C4-2B (cell line): ENCODE results near the gene TGM1.
A peak's percentile ranks its signal among the peaks of the same experiment; 100 is the strongest.

Source experiments
- H3K27ac ChIP-seq: fragments of 450-650 bp; 2 replicates; pipeline ENCODE4 v1.5.1; 2017
- CTCF ChIP-seq: fragments of 450-650 bp; conservative IDR thresholded peaks from 2 replicates; pipeline ENCODE4 v1.5.1; 2017; ENCODE audit warnings: mild to moderate bottlenecking
- ZFX ChIP-seq: fragments of 450-650 bp; IDR thresholded peaks from 2 replicates; pipeline ENCODE4 v1.6.1; 2017

Gene TGM1

GRCh38 chr14:24213866-24214662 is 48.9 kb downstream of the TGM1 start:
- TF ChIP-seq ZFX (no peak), CTCF (no peak)
- H3K27ac ChIP-seq: no peak overlapping the region

- TF ChIP-seq CTCF (no peak), ZFX (no peak)
These were observed 49.8 kb downstream of the TGM1 start, which contains the start of gene CHMP4A for GRCh38 chr14:24212924-24213865. TSS of gene CHMP4A (minus strand) at chr14:24213488. CDS start at chr14:24213439, 49 bp downstream.

DNA sequence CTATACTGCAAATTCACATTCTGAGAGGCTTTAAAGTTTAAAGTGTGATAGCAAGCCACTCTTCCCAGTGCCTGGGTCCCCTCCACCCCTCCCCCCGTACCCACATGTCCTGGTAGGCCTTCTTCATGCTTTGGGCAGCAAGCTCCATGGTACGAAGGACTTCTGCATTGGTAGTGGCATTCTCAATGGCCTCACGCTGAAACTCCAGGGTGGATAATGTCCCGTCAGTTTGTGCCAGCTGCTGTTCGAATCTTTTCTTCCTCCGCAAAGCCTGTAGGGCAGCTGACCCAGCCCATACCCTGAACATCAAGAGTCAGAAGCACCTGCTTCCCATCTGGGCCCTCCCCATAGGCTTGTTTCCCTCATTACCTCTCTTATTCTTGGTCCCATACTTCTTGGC is 51.7 kb downstream of the TGM1 start:
- TF ChIP-seq CTCF: no peak
- no peak for TF ChIP-seq ZFX
- no peak overlapping the region for H3K27ac ChIP-seq

More at GRCh38 chr14:24212924-24213865, 49.8 kb downstream of the TGM1 start, which contains the start of gene CHMP4A:
- peak within 1 kb of the TSS; percentile 48 for H3K27ac ChIP-seq

DNA sequence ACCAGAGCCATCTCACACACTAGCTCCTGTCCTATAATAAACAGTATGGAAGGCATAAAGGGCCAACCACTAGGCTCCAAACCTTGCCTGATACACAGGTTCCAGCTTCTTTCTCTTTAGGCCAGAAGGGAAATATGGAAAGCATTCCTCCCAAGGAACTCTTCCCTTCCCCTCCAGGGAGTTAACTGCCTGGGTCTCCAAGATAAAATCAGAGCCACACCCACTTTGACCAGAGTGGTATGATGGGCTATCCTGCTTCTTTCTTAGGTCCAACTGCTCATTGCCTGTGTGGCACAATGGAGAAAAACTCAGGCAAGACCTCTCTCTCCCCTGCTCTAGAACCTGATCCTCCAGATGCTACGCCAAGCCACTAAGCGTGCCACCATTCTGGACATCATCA is 55.4 kb downstream of the TGM1 start:
- H3K27ac ChIP-seq: no peak overlapping the region
- TF ChIP-seq ZFX (no peak), CTCF (no peak)

DNA sequence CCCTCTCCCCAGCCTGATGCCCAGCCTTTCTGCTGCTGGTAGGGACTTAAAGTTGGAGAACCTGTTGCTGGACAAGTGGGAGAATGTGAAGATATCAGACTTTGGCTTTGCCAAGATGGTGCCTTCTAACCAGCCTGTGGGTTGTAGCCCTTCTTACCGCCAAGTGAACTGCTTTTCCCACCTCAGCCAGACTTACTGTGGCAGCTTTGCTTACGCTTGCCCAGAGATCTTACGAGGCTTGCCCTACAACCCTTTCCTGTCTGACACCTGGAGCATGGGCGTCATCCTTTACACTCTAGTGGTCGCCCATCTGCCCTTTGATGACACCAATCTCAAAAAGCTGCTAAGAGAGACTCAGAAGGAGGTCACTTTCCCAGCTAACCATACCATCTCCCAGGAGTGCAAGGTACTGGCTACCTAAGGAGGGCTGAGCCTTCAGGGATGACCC is 55.8 kb downstream of the TGM1 start:
- no peak overlapping the region for H3K27ac ChIP-seq
- TF ChIP-seq ZFX (no peak), CTCF (no peak)

- no peak overlapping the region for H3K27ac ChIP-seq
- no peak for TF ChIP-seq ZFX
These were observed 56.5 kb downstream of the TGM1 start for GRCh38 chr14:24206260-24207103.
